Osteoblast (primary cell): ENCODE data around the gene NTHL1. TPM values are rescaled to one million over a fixed set of nuclear protein-coding genes. Genes with fewer than 3 reads are reported as not detected.

Source experiments
- DNase-seq: peaks from one replicate; pipeline ENCODE4 v3.0.0; 2011; ENCODE audit warnings: low spot score, mixed read lengths; ENCODE audit not compliant: insufficient read length; ENCODE audit errors: missing footprints
- H2AFZ ChIP-seq: 2 replicates; pipeline ENCODE4 v1.6.0; 2011; ENCODE audit warnings: mild to moderate bottlenecking, low read length
- H3K27ac ChIP-seq: 2 replicates; pipeline ENCODE4 v1.5.1; 2011; ENCODE audit warnings: mild to moderate bottlenecking, low read depth, low read length, moderate library complexity
- H3K27me3 ChIP-seq: 2 replicates; pipeline ENCODE4 v1.6.0; 2012; ENCODE audit warnings: mild to moderate bottlenecking, control low read depth, inconsistent platforms, low read length, moderate library complexity; ENCODE audit not compliant: insufficient read depth
- H3K36me3 ChIP-seq: 2 replicates; pipeline ENCODE4 v1.5.1; 2011; ENCODE audit warnings: mild to moderate bottlenecking, low read length, control low read depth, moderate library complexity; ENCODE audit not compliant: insufficient read depth
- H3K4me1 ChIP-seq: 2 replicates; pipeline ENCODE4 v1.5.1; 2011; ENCODE audit warnings: mild to moderate bottlenecking, low read length, control low read depth, moderate library complexity; ENCODE audit not compliant: insufficient read depth
- H3K4me2 ChIP-seq: 2 replicates; pipeline ENCODE4 v1.6.0; 2011; ENCODE audit warnings: mild to moderate bottlenecking, low read length; ENCODE audit not compliant: insufficient read depth
- H3K4me3 ChIP-seq: fragments of 200-600 bp; sonication (generic); 3 replicates; pipeline ENCODE4 v1.5.1; 2012; ENCODE audit warnings: mild to moderate bottlenecking, low read length, inconsistent platforms; ENCODE audit not compliant: insufficient read depth
- H3K79me2 ChIP-seq: 2 replicates; pipeline ENCODE4 v1.6.0; 2012; ENCODE audit warnings: mild to moderate bottlenecking, low read length, control low read depth, inconsistent platforms; ENCODE audit not compliant: insufficient read depth
- H3K9me3 ChIP-seq: 2 replicates; pipeline ENCODE4 v1.5.1; 2011; ENCODE audit warnings: low read depth, low read length, control low read depth
- H4K20me1 ChIP-seq: 2 replicates; pipeline ENCODE4 v1.6.0; 2012; ENCODE audit warnings: mild to moderate bottlenecking, low read length, control low read depth; ENCODE audit not compliant: insufficient read depth
- CTCF ChIP-seq: IDR thresholded peaks from 2 replicates; pipeline ENCODE4 v1.5.1; 2011; ENCODE audit warnings: mild to moderate bottlenecking, low read depth, low read length, moderate library complexity; ENCODE audit errors: extremely low read depth
- total RNA-seq: library from RNA; depleted of rRNA; stranded (reverse); fragments of >200 nt; gene quantifications from 2 replicates; pipeline ENCODE4 v1.2.3, GENCODE V29; 2012

NTHL1 gene
- total RNA-seq, 1 donor, result 22.8 TPM

DNA sequence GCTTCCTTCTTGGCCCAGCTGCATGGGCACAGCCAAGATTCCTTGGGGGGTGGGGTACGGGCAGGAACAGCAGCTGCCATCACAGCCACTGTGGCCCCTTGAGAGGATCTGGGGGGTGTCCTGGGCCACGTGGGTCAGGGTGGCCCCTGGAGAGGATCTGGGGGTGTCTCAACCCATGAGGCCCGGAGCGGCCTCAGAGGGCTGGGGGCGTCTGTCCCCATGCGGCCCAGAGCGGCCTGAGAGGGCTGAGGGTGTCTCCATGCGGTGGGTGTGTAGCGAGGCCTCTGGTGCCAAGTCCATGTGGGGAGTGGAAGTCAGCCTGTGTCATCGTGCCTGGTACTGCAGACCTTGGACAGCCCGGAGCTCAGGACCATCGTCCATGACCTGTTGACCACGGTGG lies 13.9 kb upstream of the NTHL1 start:
- Histone ChIP-seq H3K36me3 (peaks cover 42% of the 10 kb centered on the region), H3K4me3 (no peak overlapping the region), H3K9me3 (no peaks in the 10 kb centered on the region), H3K27me3 (no peaks in the 10 kb centered on the region), H4K20me1 (peaks cover 2% of the 10 kb centered on the region), H3K79me2 (no peaks in the 10 kb centered on the region), H3K27ac (no peak overlapping the region), H3K4me2 (no peak overlapping the region), H2AFZ (no peak overlapping the region), H3K4me1 (no peaks in the 10 kb centered on the region)
- DNase-seq, result no peak
- TF ChIP-seq CTCF, result no peak

- Histone ChIP-seq H3K4me1 (no peaks in the 10 kb centered on the region), H3K36me3 (peaks cover 37% of the 10 kb centered on the region), H2AFZ (no peak overlapping the region), H4K20me1 (peaks cover 5% of the 10 kb centered on the region), H3K4me2 (no peak overlapping the region), H3K27ac (no peak overlapping the region), H3K9me3 (no peaks in the 10 kb centered on the region), H3K27me3 (no peaks in the 10 kb centered on the region), H3K79me2 (peaks cover under 1% of the 10 kb centered on the region), H3K4me3 (no peak overlapping the region)
- TF ChIP-seq CTCF, result no peak
- DNase-seq, result no peak
These were observed 13.4 kb upstream of the NTHL1 start for GRCh38 chr16:2061023-2061422.

DNA sequence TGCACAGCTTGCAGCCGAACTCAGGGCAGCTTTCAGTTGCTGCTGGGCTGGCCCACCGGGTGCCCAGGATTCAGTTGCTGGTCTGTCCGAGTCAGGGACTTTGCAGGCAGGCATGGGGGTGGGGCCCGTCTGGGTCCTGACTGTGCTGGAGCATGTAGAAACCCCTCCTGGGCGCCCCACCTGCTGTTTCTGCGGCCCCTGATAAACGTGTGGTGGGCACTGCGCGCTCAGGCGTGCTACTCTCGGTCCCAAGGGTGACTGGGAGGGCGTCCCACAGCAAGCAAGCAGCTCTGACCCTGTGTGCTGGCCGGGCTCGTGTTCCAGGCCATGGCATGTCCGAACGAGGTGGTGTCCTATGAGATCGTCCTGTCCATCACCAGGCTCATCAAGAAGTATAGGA lies 12.7 kb upstream of the NTHL1 start:
- Histone ChIP-seq H3K9me3 (no peaks in the 10 kb centered on the region), H3K27ac (no peak overlapping the region), H3K4me3 (no peak overlapping the region), H3K4me2 (no peak overlapping the region), H3K36me3 (peaks cover 30% of the 10 kb centered on the region), H3K4me1 (no peaks in the 10 kb centered on the region), H3K79me2 (peaks cover 2% of the 10 kb centered on the region), H3K27me3 (no peaks in the 10 kb centered on the region), H4K20me1 (peaks cover 8% of the 10 kb centered on the region), H2AFZ (no peak overlapping the region)
- no peak for TF ChIP-seq CTCF
- no peak for DNase-seq

- peaks cover 30% of the 10 kb centered on the region for H3K36me3 ChIP-seq
- no peak overlapping the region for H3K4me3 ChIP-seq
- H4K20me1 ChIP-seq, result peaks cover 11% of the 10 kb centered on the region
- H3K4me2 ChIP-seq, result no peak overlapping the region
- no peaks in the 10 kb centered on the region for H3K9me3 ChIP-seq
- H3K4me1 ChIP-seq, result no peaks in the 10 kb centered on the region
- H3K79me2 ChIP-seq, result peaks cover 2% of the 10 kb centered on the region
- no peak overlapping the region for H3K27ac ChIP-seq
- no peak for TF ChIP-seq CTCF
- no peaks in the 10 kb centered on the region for H3K27me3 ChIP-seq
- no peak overlapping the region for H2AFZ ChIP-seq
- DNase-seq, result no peak
These were observed 11.2 kb upstream of the NTHL1 start for GRCh38 chr16:2058872-2059271.
